GM21515 (cell line): ENCODE data around the gene DCDC2B.
"Not testable (repeated sequence)": the region's sequence is repeated elsewhere in the genome, so short reads cannot be mapped to it uniquely, and the experiment has no call there.

Experiments
- ATAC-seq: cut with Tn5 transposase; IDR thresholded peaks from one replicate; pipeline ENCODE4 v1.9.1; 2021; ENCODE audit not compliant: unreplicated experiment

Gene DCDC2B

DNA sequence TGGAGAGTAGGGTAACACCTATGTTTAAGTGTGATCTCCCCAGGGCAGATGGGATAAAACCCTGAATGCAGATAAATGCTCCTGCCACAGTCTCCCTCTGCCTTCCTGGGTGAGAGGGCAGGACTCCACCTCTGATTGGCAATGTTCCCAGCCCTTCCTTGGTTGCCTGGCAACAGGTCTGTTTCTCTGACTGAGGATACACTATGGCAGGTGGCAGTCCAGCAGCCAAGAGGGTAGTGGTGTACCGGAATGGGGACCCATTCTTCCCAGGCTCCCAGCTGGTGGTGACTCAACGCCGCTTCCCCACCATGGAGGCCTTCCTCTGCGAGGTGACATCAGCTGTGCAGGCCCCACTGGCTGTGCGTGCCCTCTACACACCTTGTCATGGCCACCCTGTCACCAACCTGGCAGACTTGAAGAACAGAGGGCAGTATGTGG, at the start of gene DCDC2B:
Gene DCDC2B (plus strand): TSS at position 199 of the 438 bp plus-strand sequence. CDS start 5 bp downstream, at position 204.
- no peak for ATAC-seq

DNA sequence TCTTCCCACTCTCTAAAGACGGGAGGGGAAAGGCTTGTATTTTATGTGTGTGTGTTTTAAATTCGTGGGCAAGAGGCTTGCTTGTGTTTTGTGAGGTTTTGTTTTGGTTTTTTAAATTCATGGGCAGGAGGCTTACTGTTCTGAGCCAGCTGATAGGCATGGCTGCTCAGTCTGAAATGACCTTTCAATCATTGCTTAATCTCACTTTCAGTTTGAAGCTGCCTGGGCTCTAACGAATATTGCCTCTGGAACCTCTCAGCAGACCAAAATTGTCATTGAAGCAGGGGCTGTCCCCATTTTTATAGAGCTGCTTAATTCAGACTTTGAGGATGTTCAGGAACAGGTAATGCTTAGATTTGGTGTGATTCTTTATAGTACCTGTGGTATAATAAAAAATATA, 49.7 kb upstream of the DCDC2B start:
- no peak for ATAC-seq

DNA sequence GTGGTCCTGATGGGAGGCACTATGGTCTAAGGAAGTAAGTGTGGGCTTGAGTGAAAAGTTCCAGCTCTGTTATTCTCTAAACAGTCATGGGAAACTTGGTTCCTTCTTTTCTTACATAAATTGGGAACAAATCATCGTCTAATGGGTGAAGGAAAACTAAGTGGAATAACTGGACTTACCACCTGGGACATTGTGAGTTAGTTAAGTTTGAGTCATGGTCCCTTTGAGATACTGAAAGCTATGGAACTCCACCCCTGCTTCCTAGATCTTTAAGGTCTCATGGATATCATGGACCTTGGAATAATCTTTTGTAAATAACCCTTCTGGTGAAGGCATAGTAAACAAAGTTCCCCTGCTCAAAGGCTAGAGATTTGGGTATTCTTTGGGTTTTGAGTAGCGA, 45.5 kb upstream of the DCDC2B start:
- ATAC-seq = no peak

DNA sequence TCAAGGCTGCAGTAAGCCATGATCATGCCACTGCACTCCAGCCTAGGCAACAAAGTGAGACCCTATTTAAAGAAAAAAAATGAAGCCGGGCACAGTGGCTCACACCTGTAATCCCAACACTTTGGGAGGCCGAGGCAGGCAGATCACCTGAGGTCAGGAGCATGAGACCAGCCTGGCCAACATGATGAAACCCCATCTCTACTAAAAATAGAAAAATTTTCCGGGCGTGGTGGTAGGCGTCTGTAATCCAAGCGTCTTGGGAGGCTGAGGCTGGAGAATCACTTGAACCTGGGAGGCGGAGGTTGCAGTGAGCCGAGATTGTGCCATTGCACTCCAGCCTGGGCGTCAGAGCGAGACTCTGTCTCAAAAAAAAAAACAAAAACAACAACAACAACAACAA, 43.3 kb upstream of the DCDC2B start:
- not testable (repeated sequence) for ATAC-seq

DNA sequence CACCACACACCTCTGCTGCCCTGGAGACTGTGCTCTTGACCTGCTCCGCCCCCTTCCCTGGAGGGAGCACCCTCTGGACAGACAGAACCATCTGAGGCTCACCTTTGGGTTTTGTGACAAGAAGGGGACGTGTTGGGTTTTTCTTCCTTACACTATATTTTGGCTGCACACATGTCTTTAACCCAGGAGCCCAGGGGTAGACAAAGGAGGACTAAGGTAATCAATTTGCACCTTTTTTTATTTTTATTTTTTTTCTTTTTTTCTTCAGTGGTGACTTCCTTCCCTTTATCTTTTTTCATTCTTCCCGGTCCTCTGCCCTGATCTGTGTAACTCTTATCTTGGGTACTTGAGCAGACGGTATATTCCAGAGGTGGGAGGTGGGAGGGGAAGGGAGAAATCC, 37.9 kb upstream of the DCDC2B start:
- ATAC-seq = no peak

DNA sequence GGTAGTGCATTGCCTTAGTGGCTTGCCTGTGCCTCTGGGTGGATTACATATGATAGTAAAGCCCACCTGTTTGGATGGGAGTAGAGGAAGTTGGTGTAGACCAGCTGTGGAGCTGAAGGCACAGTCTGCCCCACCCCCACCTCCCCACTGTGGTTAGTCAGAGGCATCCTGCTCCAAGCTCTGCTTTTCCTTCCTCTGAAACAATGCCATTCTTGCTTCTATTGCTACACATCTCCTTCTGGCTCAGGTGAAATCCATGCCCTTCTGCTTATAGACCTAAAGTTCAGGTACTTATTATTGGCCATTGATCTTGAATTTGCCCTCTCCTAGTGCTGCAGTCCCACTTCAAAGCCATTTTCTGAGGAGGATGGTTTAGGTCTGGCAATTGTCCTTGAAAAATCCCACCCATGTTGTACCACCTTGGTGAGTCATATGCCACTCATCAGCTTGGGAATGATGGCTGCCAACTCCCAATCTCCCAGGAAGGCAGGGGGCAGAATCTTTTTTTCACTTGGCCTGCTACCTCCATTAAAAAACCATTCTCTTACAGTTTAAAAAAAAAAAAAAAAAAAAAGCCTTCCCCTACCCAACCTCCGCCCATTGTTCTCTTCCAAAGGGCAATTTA, 36.2 kb upstream of the DCDC2B start:
- ATAC-seq = no peak

DNA sequence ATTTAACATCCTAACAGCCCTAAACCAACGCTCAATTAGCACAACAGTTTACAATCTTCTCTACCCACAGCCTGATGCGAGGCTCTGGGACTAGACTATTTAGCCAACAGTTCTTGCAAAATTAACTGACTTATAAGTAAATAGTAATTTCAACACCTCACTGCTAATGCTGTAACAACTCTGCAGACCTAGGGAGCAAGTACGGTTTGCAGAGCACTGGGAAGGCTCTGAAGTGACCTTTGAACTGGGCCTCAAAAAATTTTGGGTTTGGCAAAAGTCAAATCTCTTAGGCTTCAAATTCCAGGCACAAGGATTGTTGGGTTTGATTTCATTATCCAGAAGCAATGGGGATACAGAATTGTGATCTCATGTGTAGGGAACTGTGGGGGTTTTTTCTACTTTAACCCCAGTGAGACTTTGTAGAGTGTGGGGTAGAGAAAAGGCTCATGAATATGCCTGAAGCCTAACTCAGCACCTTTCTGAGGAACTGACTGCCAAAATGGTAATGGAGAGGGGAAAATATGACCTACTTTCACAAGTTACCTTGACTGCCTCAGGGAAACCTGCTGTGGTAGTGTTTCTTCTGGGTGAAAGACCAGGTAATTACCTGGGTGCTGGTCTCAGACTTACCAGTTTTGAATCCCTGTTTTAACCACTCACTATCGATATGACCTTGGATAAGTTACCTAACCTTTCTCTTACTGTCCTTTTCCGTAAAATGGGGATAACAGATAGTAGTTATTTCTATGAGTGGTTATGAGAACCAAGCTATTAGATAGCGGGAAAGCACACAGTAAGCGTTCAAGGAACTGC, 30.3 kb upstream of the DCDC2B start:
- ATAC-seq = no peak

DNA sequence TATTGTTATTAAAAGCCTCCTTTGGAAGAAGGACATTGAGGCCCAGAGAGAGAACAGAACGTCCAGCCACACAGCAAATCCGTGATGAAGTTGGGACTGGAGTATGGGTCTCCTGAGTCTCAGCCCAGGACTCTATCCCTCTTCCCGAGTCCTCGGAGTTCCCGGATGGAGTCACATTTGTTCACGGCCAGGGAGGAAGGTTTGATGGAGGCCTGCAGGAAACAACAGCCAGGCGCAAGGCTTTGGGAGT, 29.8 kb upstream of the DCDC2B start:
- no peak for ATAC-seq

DNA sequence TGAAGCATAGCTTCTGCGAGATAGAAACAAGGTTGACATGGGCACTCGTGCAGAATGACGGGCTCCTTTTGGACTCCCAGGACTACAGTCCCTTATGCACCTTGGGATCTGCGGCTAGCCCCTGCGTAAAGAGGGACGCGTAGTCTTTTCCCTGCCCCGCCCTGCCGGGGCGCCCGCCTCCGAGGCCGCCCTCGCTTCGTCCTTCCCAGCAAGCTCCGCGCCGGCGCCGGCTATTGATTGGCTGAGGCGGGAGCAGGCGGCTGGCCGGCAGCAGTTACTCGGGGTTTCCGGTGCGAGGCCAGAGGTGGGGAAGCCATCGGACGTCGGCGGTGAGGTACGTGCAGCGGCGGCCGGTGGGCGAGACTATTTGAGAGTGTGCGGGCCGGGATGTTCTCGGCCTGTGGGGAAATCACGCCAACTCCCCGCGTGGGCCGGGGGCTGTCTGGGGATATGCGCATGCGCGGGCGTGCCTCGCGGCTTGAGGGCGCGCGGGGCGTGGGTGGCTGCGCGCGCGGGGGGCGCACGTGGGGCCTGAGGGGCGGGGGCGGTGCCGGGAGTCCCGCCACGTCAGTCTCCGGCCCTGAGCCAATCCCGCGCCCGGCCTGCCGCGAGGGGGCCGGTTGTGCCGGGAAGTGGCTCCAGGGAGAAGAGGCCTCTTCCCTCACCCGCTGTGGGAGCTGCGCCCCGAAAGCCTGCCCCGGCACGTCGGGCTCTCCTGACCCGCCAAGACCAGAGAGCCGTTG, 29.3 kb upstream of the DCDC2B start, which contains the start of gene TXLNA:
Gene TXLNA (plus strand): TSS at position 233 of the 743 bp plus-strand sequence. CDS start 671 bp downstream, outside the sequence.
- peak; percentile 70 for ATAC-seq

DNA sequence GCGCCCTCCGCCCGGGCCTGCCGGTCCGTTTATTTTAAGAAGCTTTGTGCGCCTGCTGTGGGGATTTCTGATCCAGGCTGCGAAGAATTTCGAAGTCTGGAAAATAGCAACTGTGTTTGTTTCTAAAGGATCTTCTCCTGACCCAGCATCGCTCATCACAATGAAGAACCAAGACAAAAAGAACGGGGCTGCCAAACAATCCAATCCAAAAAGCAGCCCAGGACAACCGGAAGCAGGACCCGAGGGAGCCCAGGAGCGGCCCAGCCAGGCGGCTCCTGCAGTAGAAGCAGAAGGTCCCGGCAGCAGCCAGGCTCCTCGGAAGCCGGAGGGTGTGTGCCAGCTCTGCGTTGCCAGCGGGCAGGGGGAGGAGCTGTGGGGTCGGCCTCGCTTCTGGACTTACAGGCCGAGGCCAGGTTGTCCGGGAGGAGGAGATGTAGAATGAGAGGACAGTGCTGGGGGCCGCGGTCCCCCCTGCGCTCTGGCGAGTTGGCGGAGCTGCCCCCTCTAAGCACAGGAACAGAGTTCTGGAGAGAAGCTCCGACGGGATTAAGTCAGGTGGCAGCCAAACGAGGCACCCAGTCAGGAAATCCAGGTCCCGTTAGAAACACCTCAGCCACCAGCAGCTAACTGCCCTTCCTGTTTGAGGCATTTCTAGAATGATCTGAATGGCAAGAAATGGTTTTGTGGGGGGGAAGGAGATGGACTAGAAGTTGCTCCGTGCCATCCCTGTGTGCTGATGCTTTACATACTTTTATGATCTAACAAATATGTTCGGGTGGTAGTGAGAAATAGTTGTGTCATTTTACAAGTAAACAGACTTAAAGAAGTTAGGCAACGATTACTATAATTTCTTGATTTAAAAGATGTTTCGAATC, 28.5 kb upstream of the DCDC2B start:
- no peak for ATAC-seq

DNA sequence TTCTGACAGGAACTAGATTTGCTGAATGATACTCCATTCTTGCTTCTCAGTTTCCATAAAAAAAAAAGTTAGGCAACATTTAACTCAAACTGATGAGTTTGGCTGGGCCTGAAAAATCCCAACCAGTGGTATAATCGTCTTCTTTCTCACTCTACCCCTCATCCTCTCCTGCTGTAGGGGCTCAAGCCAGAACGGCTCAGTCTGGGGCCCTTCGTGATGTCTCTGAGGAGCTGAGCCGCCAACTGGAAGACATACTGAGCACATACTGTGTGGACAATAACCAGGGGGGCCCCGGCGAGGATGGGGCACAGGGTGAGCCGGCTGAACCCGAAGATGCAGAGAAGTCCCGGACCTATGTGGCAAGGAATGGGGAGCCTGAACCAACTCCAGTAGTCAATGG, 27.8 kb upstream of the DCDC2B start:
- ATAC-seq = no peak

DNA sequence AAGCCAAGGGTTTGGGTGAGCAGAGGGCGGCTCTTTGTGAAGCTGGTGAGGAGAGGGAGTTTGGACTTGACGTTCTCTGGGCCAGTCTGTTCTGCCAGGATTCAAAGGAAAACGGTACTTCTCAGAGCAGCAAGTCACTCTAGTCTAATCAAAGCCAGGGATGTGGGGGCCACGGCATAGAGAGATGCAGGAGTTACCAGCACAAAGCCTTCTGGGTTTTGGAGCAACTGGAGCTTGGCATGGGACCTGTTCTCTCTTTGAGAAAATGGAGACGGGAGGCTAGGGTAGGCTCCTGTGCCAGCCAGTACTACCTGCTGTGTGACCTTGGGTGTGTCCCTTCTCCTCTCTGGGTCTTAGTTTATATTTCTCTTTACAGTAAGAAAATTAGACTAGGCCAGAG, 27.3 kb upstream of the DCDC2B start:
- ATAC-seq = no peak

DNA sequence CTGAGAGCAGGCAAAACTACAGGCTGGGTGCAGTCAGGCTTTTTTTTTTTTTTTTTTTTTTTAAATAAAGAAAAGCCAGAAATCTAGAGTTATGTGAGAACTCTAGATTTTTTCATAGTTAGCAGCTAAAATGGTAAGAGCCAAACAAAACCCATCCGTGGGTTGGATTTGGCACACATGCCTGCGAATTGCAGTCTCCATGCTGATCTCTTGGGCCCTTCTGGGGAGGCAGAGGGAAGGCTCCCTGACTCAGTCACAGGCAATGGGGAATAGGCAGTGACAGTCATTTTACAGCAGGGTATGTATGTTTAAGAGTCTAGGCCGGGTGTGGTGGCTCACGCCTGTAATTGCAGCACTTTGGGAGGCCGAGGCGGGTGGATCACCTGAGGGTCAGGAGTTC, 26.8 kb upstream of the DCDC2B start:
- no peak for ATAC-seq

DNA sequence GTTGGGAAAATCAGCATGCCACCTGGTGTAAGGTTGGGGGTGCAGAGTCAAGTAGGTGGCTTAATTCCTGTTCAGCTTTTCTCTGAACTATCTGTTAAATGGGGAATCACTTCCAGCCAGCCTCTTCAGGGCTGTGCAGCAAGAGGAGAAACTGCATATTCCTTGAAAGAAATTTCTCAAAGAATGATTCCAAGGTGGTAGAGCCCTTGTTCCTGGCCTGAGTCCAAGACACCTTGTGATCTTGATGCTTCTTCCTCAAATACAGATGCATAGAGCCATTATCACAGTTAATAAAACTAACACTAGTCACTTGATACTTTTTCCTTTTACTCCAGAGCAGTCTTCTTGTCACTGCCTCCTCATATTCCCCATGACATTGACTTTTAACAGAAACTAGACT, 24.2 kb upstream of the DCDC2B start:
- no peak for ATAC-seq

DNA sequence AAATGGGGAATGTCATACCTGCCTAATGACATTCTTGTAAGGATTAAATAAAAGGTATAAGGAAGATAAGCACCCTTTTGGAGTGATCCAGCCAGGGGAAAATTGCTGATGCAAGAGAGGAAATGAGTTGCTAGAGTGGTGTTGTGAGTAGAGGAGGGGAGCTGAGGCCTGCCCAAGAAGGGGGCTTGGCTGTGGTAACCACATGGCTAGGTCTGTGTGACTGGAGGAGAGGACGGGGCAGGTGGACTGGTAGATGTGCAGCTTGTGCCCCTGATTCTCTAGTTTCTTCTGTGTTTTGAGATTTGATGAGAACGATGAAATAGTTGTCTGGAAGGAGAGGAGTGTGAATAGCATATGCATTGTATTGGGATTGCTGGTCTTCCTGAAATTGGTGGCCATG, 22.8 kb upstream of the DCDC2B start:
- no peak for ATAC-seq

DNA sequence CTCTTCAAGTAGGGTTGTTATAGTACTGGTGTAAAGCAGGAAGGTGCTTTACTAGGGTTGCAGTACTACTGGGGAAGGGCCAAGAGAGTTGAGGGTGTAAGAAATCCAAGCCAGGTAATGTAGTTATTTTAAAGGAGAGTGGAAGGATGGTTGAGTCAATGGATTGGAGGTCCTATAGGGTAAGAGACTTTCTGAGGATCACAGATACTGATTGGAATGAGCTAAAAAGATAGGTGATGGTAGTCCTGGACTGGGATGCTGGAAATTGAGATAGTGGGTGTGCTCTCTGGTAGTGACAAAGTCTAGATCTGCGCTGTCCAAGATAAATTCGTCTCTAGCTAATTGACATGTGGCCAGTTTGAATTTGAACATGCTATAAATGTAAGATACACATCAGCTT, 22.4 kb upstream of the DCDC2B start:
- ATAC-seq = no peak

DNA sequence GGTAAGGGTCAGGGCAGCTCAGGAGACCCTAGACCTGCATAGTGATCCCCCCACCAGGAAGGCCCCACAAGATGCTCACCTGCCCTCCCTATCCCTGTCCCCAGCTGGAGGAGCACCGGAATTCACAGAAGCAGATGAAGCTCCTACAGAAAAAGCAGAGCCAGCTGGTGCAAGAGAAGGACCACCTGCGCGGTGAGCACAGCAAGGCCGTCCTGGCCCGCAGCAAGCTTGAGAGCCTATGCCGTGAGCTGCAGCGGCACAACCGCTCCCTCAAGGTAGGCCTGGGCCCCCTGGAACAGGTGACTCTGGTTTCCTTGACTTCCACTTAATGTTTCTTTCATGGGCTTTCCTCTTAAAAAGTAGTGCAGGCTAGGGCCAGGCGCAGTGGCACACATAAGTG, 21.0 kb upstream of the DCDC2B start:
- ATAC-seq = no peak

DNA sequence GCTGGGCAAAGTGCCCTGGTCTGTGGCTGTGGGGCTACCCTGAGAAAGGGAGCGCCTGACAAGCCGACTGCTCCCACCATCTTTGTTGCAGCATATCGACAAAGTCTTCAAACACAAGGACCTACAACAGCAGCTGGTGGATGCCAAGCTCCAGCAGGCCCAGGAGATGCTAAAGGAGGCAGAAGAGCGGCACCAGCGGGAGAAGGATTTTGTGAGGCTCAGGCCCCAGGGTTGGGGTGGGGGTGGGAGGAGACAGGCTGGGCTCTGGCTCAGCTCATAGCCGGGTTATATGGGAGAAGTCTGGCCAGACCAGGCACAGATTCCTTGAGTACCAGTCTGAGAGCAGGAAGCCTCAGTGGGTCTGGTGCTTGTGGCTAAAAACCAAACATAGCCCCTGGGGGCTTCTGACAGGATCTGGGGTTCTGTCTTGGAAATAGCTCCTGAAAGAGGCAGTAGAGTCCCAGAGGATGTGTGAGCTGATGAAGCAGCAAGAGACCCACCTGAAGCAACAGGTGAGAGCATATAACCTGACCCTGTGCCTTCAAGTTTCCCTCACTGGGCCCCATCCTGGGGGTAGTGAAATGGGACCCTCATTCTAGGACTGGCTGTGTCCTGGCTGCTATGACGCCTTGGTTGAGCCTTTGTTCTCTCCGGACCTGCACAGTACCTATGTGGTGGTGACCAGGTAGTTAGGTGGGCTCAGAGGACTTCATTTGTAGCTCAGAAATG, 16.5 kb upstream of the DCDC2B start:
- ATAC-seq = no peak

DNA sequence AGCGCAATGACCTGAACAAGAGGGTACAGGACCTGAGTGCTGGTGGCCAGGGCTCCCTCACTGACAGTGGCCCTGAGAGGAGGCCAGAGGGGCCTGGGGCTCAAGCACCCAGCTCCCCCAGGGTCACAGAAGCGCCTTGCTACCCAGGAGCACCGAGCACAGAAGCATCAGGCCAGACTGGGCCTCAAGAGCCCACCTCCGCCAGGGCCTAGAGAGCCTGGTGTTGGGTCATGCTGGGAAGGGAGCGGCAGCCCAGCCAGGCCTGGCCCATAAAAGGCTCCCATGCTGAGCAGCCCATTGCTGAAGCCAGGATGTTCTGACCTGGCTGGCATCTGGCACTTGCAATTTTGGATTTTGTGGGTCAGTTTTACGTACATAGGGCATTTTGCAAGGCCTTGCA, 13.9 kb upstream of the DCDC2B start:
- no peak for ATAC-seq

DNA sequence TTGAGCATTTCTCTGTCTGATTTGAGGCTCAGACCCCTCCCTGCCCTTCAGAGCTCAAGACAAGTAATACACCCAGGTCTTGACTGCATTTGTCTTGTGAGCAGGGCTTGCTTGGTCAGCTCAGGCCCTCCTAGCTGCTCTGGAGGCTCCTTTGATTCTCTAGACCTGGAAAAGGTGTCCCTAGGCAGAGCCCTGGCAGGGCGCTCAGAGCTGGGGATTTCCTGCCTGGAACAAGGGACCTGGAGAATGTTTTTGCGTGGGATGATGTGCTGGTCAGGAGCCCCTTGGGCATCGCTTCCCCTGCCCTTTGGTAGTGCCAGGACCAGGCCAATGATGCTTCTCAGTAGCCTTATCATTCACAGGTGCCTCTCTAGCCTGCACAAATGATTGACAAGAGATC, 13.4 kb upstream of the DCDC2B start:
- ATAC-seq = no peak
